ENCODE measurements around the gene UVSSA. TPM values are rescaled to one million over a fixed set of nuclear protein-coding genes. Genes with fewer than 3 reads are reported as not detected.

The UVSSA gene
- total RNA-seq, 2 experiments from 2014 or later, result 18.6 to 20.2 TPM

DNA sequence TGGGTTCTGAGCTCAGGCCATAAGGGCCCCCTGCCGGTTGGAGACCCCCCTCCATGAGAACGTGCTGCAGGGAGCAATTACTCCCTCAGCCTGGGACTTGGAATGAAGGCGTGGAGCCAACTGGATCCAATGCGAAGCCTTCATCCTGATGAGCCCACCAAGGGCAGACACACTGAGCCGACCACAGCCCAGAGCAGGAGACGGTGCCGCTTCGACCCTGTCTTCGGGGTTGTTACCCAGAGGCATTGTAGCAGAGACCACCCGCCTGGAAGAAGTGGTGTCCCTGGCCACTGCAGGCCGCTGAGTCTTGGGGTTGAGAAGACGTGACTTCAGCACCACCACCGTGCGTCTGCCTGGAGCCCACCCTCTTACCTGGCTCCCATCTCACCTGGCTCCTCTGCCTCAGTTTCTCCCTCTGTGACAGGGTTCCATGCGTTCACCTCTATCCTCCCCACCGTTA, 66.2 kb downstream of the UVSSA start:
- peaks cover 56% of the 10 kb centered on the region for H3K27me3 Mint-ChIP-seq
- CTCF ChIA-PET, result no interaction called here
- ATAC-seq, result no peak
- H3K27ac Mint-ChIP-seq, result no peak overlapping the region
- no peak for DNase-seq
- H3K9me3 Mint-ChIP-seq, result no peaks in the 10 kb centered on the region
- TF ChIP-seq, protein P1, sequence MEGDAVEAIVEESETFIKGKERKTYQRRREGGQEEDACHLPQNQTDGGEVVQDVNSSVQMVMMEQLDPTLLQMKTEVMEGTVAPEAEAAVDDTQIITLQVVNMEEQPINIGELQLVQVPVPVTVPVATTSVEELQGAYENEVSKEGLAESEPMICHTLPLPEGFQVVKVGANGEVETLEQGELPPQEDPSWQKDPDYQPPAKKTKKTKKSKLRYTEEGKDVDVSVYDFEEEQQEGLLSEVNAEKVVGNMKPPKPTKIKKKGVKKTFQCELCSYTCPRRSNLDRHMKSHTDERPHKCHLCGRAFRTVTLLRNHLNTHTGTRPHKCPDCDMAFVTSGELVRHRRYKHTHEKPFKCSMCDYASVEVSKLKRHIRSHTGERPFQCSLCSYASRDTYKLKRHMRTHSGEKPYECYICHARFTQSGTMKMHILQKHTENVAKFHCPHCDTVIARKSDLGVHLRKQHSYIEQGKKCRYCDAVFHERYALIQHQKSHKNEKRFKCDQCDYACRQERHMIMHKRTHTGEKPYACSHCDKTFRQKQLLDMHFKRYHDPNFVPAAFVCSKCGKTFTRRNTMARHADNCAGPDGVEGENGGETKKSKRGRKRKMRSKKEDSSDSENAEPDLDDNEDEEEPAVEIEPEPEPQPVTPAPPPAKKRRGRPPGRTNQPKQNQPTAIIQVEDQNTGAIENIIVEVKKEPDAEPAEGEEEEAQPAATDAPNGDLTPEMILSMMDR (IDR thresholded peaks at IDR 0.05), result no peak
- intact Hi-C loops (cut with micrococcal nuclease), result no loop called here
- H3K4me1 Mint-ChIP-seq (ENCODE audit: low read depth), result peaks cover 2% of the 10 kb centered on the region
- POLR2A ChIA-PET, result interaction anchor here (1.1 kb wide), 1 partner anchor 594 kb away, joined by 3 read pairs; no protein-coding TSS in a partner anchor
- H3K36me3 Mint-ChIP-seq (ENCODE audit: low read depth), result no peaks in the 10 kb centered on the region
- H3K4me3 Mint-ChIP-seq, result no peak overlapping the region

DNA sequence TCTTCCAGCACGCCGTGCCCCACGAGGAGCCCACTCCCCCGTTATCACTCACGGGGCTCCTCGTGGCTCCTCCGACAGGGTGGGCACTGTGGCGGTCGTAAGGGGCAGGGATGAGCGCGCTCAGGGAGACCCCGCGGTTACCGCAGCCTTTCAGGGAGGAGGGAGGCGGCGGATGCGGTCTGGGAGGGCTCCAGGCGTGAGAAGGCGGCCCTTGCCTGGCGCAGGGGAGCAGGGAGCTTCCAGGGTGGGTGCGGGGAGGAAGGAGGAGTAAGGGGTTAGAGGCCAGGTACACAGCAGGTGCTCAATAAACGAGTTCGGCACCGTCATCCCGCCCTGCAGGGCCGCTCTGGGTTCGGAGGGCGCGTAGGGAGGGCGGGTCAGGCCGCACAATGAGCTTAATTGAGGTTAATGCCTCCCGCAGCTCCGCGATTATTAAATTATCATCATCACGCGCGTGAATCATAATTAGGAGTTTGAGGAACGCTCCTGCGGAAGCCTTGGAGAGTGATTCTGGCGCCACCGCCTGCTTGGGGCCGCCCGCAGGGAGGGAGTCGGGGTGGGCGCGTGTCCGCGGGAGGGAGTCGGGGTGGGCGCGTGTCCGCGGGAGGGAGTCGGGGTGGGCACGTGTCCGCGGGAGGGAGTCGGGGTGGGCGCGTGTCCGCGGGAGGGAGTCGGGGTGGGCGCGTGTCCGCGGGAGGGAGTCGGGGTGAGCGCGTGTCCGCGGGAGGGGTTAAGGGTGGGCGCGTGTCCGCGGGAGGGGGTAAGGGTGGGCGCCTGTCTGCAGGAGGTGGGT, 66.9 kb downstream of the UVSSA start:
- Mint-ChIP-seq H3K4me3 (no peak overlapping the region), H3K27ac (no peak overlapping the region), H3K9me3 (no peaks in the 10 kb centered on the region), H3K4me1 (ENCODE audit: low read depth) (peaks cover 2% of the 10 kb centered on the region), H3K36me3 (ENCODE audit: low read depth) (no peaks in the 10 kb centered on the region), H3K27me3 (peaks cover 53% of the 10 kb centered on the region)
- no peak for DNase-seq
- ChIA-PET POLR2A (no interaction called here), CTCF (no interaction called here)
- no peak for ATAC-seq
- TF ChIP-seq, protein P1 (IDR thresholded peaks at IDR 0.05), result no peak
- intact Hi-C loops (cut with micrococcal nuclease), result no loop called here

DNA sequence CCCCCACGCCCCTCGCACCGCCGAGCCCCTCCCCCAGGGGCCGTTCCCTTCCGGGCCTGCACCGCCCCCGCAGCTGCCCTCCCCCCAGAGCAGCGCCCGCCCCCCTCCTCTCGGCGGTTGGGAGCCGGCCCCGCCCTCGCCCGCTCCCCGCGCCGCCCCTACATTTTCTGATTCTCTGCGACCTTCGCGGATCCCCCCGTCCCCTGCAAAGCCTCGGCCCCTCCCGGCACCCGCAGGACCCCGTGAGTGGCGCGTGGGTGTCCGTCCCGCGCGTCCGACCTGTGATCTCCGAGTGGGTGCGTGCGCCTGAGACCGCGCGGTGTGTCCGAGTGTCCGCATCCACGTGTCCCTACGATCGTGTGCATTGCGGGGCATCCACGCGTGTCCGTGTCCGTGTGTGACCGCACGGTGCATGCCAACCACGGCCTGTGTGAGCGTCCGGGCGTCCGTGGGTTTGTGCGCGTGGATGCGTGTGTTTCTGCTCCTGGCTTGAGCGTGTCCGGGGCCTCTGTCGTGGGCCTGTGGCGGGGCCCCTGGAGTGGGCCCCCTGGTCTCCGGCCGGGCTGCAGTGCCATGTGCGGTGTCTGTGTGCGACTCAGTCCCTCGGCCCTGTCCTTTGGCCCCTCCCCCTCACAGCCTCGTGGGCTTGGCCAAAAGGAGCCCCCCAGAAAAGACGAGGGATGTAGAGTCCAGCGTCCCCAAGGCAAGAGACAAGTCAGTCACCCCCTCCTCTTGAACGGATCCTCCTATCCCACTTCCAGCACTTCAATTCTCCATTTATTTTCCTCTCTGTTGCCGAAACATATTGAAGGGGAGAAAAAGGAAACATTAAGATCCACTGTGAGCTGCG, 68.0 kb downstream of the UVSSA start:
- TF ChIP-seq, protein P1 (IDR thresholded peaks at IDR 0.05), result no peak
- H3K4me1 Mint-ChIP-seq (ENCODE audit: low read depth), result peaks cover 2% of the 10 kb centered on the region
- POLR2A ChIA-PET, result no interaction called here
- no peak overlapping the region for H3K27ac Mint-ChIP-seq
- no peak overlapping the region for H3K4me3 Mint-ChIP-seq
- no peaks in the 10 kb centered on the region for H3K36me3 Mint-ChIP-seq (ENCODE audit: low read depth)
- H3K9me3 Mint-ChIP-seq, result no peaks in the 10 kb centered on the region
- intact Hi-C loops (cut with micrococcal nuclease), result no loop called here
- ATAC-seq (no peak), DNase-seq (no peak)
- H3K27me3 Mint-ChIP-seq, result peaks cover 47% of the 10 kb centered on the region
- CTCF ChIA-PET, result no interaction called here

GRCh38 chr4:1415681-1415981, 68.6 kb downstream of the UVSSA start:
- TF ChIP-seq, protein P1 (IDR thresholded peaks at IDR 0.05), result no peak
- CTCF ChIA-PET, result no interaction called here
- POLR2A ChIA-PET, result no interaction called here
- Mint-ChIP-seq H3K27ac (no peak overlapping the region), H3K36me3 (ENCODE audit: low read depth) (no peaks in the 10 kb centered on the region), H3K4me1 (ENCODE audit: low read depth) (peaks cover 2% of the 10 kb centered on the region), H3K9me3 (no peaks in the 10 kb centered on the region), H3K4me3 (no peak overlapping the region), H3K27me3 (peaks cover 47% of the 10 kb centered on the region)
- ATAC-seq (no peak), DNase-seq (no peak)
- intact Hi-C loops (cut with micrococcal nuclease), result no loop called here

Data from activated CD8-positive, alpha-beta T cell treated with anti-CD3 and anti-CD28 coated beads for 36 hours (primary cell).